ENCODE data around the gene KCNC3. TPM values are rescaled to one million over a fixed set of nuclear protein-coding genes. Genes with fewer than 3 reads are reported as not detected.

KCNC3 gene
- total and polyA plus RNA-seq, 2 of the 13 experiments (the other 11 are each of a cell fraction or from before 2014, with no cell fraction given): 0.29 to 1.7 TPM

DNA sequence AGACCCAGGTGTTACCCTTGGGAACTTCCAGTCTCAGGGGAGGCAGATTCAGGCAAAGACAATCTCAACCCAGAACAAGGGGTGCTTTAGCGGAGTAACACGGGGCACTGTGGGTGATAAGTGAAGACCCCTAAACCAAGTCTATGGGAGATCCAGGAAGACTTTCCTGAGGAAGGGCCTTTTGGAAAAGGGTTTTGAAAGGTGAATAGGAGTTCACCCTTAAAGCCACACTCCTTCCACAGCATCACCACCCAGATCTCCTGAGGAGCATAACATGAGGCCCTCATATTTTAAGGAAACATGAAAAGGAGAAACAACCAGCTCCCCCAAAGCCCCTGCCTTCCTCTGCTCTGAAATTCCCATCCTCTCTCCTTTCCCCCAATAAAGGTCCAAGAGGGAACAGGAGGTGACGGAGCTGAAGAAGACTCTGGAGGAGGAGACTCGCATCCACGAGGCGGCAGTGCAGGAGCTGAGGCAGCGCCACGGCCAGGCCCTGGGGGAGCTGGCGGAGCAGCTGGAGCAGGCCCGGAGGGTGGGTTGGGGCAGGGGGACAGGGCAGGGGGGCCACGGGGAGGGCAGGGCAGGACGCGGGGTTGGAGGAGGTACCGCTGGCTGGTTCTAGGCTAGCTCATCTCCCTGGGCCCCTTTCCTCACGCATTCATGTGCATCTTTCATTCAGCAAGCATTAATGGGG is 52.7 kb downstream of the KCNC3 start:
- no peaks in the 10 kb centered on the region for H4K20me1 ChIP-seq (ENCODE audit: insufficient read depth, low read length)
- WGBS (ENCODE audit: low lambda C conversion rate): 49% methylated on average over 13 of the region's 15 CpGs
- in situ Hi-C loops (cut with HindIII; ENCODE audit: extremely low pct_ligation_motif_present, low pct_unique_long_range_greater_than_20kb): no loop called here
- peak overlapping the region; percentile 65; the same call in 1 of the 2 replicates for H3K9ac ChIP-seq (ENCODE audit: insufficient read depth, low read depth, low read length)
- FAIRE-seq (no peak), DNase-seq (ENCODE audit: low spot score) (no peak), ATAC-seq (peak; percentile 32)
- ChIA-PET CTCF (ENCODE audit: low intra/inter-chr PET ratio, low total read pairs) (no interaction called here), POLR2A (interaction anchor here (0.6 to 2.2 kb wide), 3 partner anchors 11 to 52 kb away, joined by 3 to 8 read pairs (median 4); partner anchors contain the start of gene KCNC3)
- peak overlapping the region; percentile 84 for H3K27ac ChIP-seq (ENCODE audit: extremely low read length, insufficient read depth, low read length)
- no peaks in the 10 kb centered on the region for H3K79me2 ChIP-seq (ENCODE audit: insufficient read depth, low read length)
- no peak overlapping the region for H2AFZ ChIP-seq (ENCODE audit: low read length)
- peak overlapping the region in 2 of 3 experiments; percentile 9 to 61; a peak in 2 of 6 replicates for H3K4me3 ChIP-seq (replicated peaks in 1 of 3; ENCODE audit: insufficient read depth in 1 of 3, low read depth in 2 of 3, low read length in 3 of 3)
- peaks cover 0 to 4% of the 10 kb centered on the region in 2 experiments; a peak in 2 of 5 replicates for H3K36me3 ChIP-seq (replicated peaks in 1 of 2; ENCODE audit: control insufficient read depth in 1 of 2, insufficient read depth in 2 of 2, low read length in 2 of 2)
- H3K27me3 ChIP-seq (ENCODE audit: control insufficient read depth in 1 of 2, insufficient read depth in 2 of 2, low read length in 2 of 2): no peaks in the 10 kb centered on the region
- peak overlapping the region; percentile 71 for H3K4me2 ChIP-seq (ENCODE audit: low read depth, low read length)
- no TSS peak for BruUV-seq (replicated peaks)
- H3K9me3 ChIP-seq (ENCODE audit: low read length): no peaks in the 10 kb centered on the region
- peaks cover 26% of the 10 kb centered on the region for H3K4me1 ChIP-seq (ENCODE audit: insufficient read depth, low read length)
- intact Hi-C loops (cut with micrococcal nuclease; ENCODE audit: unreplicated experiment): no loop called here
- 0 out of 2 replicates have a peak, but pooled peaks have one; percentile 2 for TF ChIP-seq ZMYM4 (CRISPR knock-in tag; IDR thresholded peaks at IDR 0.05)
- TF ChIP-seq ZNF350 (CRISPR knock-in tag; IDR thresholded peaks at IDR 0.05; ENCODE audit: borderline replicate concordance, low read depth): 0 out of 2 replicates have a peak, but pooled peaks have one; percentile 0
- TF ChIP-seq NKX3-1 (CRISPR knock-in tag; IDR thresholded peaks at IDR 0.05): no peak
- peak; percentile 49; the same call in 1 of the 2 replicates for TF ChIP-seq ZBTB33 (CRISPR knock-in tag; IDR thresholded peaks at IDR 0.05)
- no peak for TF ChIP-seq HMG20A (CRISPR knock-in tag; IDR thresholded peaks at IDR 0.05; ENCODE audit: borderline replicate concordance)
- TF ChIP-seq, protein P1, sequence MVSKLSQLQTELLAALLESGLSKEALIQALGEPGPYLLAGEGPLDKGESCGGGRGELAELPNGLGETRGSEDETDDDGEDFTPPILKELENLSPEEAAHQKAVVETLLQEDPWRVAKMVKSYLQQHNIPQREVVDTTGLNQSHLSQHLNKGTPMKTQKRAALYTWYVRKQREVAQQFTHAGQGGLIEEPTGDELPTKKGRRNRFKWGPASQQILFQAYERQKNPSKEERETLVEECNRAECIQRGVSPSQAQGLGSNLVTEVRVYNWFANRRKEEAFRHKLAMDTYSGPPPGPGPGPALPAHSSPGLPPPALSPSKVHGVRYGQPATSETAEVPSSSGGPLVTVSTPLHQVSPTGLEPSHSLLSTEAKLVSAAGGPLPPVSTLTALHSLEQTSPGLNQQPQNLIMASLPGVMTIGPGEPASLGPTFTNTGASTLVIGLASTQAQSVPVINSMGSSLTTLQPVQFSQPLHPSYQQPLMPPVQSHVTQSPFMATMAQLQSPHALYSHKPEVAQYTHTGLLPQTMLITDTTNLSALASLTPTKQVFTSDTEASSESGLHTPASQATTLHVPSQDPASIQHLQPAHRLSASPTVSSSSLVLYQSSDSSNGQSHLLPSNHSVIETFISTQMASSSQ (IDR thresholded peaks at IDR 0.05; ENCODE audit: low read depth): no peak
- TF ChIP-seq, protein P1 (CRISPR knock-in tag; IDR thresholded peaks at IDR 0.05; ENCODE audit: borderline replicate concordance): no peak
- TF ChIP-seq AKNA (CRISPR knock-in tag; IDR thresholded peaks at IDR 0.05; ENCODE audit: borderline replicate concordance): 0 out of 2 replicates have a peak, but pooled peaks have one; percentile 3
- TF ChIP-seq, protein P2, sequence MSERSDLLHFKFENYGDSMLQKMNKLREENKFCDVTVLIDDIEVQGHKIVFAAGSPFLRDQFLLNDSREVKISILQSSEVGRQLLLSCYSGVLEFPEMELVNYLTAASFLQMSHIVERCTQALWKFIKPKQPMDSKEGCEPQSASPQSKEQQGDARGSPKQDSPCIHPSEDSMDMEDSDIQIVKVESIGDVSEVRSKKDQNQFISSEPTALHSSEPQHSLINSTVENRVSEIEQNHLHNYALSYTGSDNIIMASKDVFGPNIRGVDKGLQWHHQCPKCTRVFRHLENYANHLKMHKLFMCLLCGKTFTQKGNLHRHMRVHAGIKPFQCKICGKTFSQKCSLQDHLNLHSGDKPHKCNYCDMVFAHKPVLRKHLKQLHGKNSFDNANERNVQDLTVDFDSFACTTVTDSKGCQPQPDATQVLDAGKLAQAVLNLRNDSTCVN (CRISPR knock-in tag; IDR thresholded peaks at IDR 0.05; ENCODE audit: borderline replicate concordance): 0 out of 2 replicates have a peak, but pooled peaks have one; percentile 26

Data from HepG2 (cell line).